Right renal cortex interstitium (tissue), 3 donors: Measurements from ENCODE around the gene RUNDC3A. TPM values are rescaled to one million over a fixed set of nuclear protein-coding genes. Genes with fewer than 3 reads are reported as not detected.
"Not testable (repeated sequence)": the region's sequence is repeated elsewhere in the genome, so short reads cannot be mapped to it uniquely, and the experiment has no call there.

Experiments
- DNase-seq, 3 donors: peaks; one replicate each; pipeline ENCODE4 v3.0.0-alpha.2; 2013; ENCODE audit warnings: low read depth in 3 of 3, low spot score in 2 of 3
- polyA plus RNA-seq, 3 donors: library from polyadenylated mRNA; unstranded; fragments of 120-200 nt; gene quantifications; one replicate each; pipeline ENCODE4 v1.2.1, GENCODE V29; 2013; ENCODE audit not compliant: insufficient read length in 3 of 3

Gene RUNDC3A
- polyA plus RNA-seq, 3 donors = 1.2 to 2.3 (median 1.4) TPM

GRCh38 chr17:44317545-44317944, 9.1 kb downstream of the RUNDC3A start:
- DNase-seq = no peak

- no peak for DNase-seq
Measured at GRCh38 chr17:44318077-44318892, 9.9 kb downstream of the RUNDC3A start.

- DNase-seq = no peak
Measured at GRCh38 chr17:44320066-44320465, 11.7 kb downstream of the RUNDC3A start.

GRCh38 chr17:44321246-44322120, 13.1 kb downstream of the RUNDC3A start:
- DNase-seq = no peak

- no peak for DNase-seq
Measured at GRCh38 chr17:44322236-44322895, 14.0 kb downstream of the RUNDC3A start.

GRCh38 chr17:44323359-44324091, 15.1 kb downstream of the RUNDC3A start:
- no peak for DNase-seq

- no peak for DNase-seq
Measured at GRCh38 chr17:44324092-44324570, 15.7 kb downstream of the RUNDC3A start.

GRCh38 chr17:44324571-44325275, 16.3 kb downstream of the RUNDC3A start, which contains the start of gene SLC25A39:
TSS of gene SLC25A39 (minus strand) at chr17:44324823. CDS start at chr17:44323562, 1,261 bp downstream.
- peak in 2 of 3 donors; percentile 82 to 88 for DNase-seq

GRCh38 chr17:44326861-44327444, 18.6 kb downstream of the RUNDC3A start:
- DNase-seq = peak in 2 of 3 donors; percentile 86 to 93

- DNase-seq = no peak
Measured at GRCh38 chr17:44327715-44328449, 19.5 kb downstream of the RUNDC3A start.

GRCh38 chr17:44329516-44329915, 21.1 kb downstream of the RUNDC3A start:
- not testable (repeated sequence) for DNase-seq

- DNase-seq = not testable (repeated sequence)
Measured at GRCh38 chr17:44330263-44330662, 21.9 kb downstream of the RUNDC3A start.

- DNase-seq = no peak
Measured at GRCh38 chr17:44331249-44331760, 22.9 kb downstream of the RUNDC3A start.

GRCh38 chr17:44333371-44333770, 25.0 kb downstream of the RUNDC3A start:
- no peak for DNase-seq

- no peak for DNase-seq
Measured at GRCh38 chr17:44334315-44334714, 25.9 kb downstream of the RUNDC3A start.

GRCh38 chr17:44334727-44335126, 26.3 kb downstream of the RUNDC3A start:
- no peak for DNase-seq

GRCh38 chr17:44335564-44335963, 27.2 kb downstream of the RUNDC3A start:
- no peak for DNase-seq

- no peak for DNase-seq
Measured at GRCh38 chr17:44335968-44336367, 27.6 kb downstream of the RUNDC3A start.
